HepG2 (cell line): Measurements from ENCODE around the gene MT1M. TPM values are rescaled to one million over a fixed set of nuclear protein-coding genes. Genes with fewer than 3 reads are reported as not detected.

Experiments
- ATAC-seq: fragments of 200-7000 bp; cut with Tn5 transposase; 3 replicates; pipeline ENCODE4 v1.9.1; 2020; ENCODE audit warnings: mild to moderate bottlenecking, moderate library complexity
- BruUV-seq: library from RNA; stranded (reverse); fragments of 400-500 nt; replicated peaks from 2 replicates; lab custom pipeline; 2021; lab: Mats Ljungman, UMichigan
- CTCF ChIA-PET: fragments of 300-600 bp; formaldehyde crosslinking; extraction: SDS; loops from one replicate; lab custom pipeline; 2021; ENCODE audit warnings: low total read pairs, inconsistent platforms, low intra/inter-chr PET ratio; lab: Yijun Ruan, JAX
- POLR2A ChIA-PET: fragments of 350-600 bp; sonication (Branson Sonifier 250); formaldehyde crosslinking; loops from one replicate; lab custom pipeline; 2020; ENCODE audit warnings: antibody characterized with exemption, inconsistent platforms; lab: Yijun Ruan, JAX
- DNase-seq: peaks from one replicate; pipeline ENCODE4 v3.0.0-alpha.2; 2015; ENCODE audit warnings: low spot score
- FAIRE-seq: peaks from 3 replicates; lab custom pipeline; 2011; peaks lifted over from hg19 to GRCh38; lab: Jason Lieb, UNC
- H2AFZ ChIP-seq: one replicate; pipeline ENCODE4 v1.6.1; 2011; ENCODE audit warnings: low read length, inconsistent platforms
- H3K27ac ChIP-seq: fragments of 300-600 bp; 3 replicates; pipeline ENCODE4 v1.8.0; 2011; ENCODE audit warnings: mixed run types, mild to moderate bottlenecking, mixed read lengths, low read length, inconsistent platforms; ENCODE audit not compliant: insufficient read depth; ENCODE audit errors: extremely low read length
- H3K27me3 ChIP-seq, 2 experiments: fragments of 200-600 bp in 1 of 2; 2 replicates in 1 of 2; 3 replicates in 1 of 2; pipeline versions ENCODE4 v1.6.0 to v1.8.0; 2011; ENCODE audit warnings: low read length in 2 of 2, mild to moderate bottlenecking in 2 of 2, moderate library complexity in 2 of 2, inconsistent platforms in 1 of 2; ENCODE audit not compliant: insufficient read depth in 2 of 2, control insufficient read depth in 1 of 2
- H3K36me3 ChIP-seq, 2 experiments: fragments of 200-600 bp in 1 of 2; replicated peaks in 1 of 2; 2 replicates in 1 of 2; 3 replicates in 1 of 2; pipeline versions ENCODE4 v1.5.1 to v1.8.0; 2011; ENCODE audit warnings: low read length in 2 of 2, inconsistent platforms in 1 of 2; ENCODE audit not compliant: insufficient read depth in 2 of 2, control insufficient read depth in 1 of 2
- H3K4me1 ChIP-seq: 2 replicates; pipeline ENCODE4 v1.5.1; 2012; ENCODE audit warnings: low read length, inconsistent platforms; ENCODE audit not compliant: insufficient read depth
- H3K4me2 ChIP-seq: 2 replicates; pipeline ENCODE4 v1.6.0; 2011; ENCODE audit warnings: low read depth, low read length, inconsistent platforms
- H3K4me3 ChIP-seq, 3 experiments: fragments of 200-600 bp in 1 of 3; sonication (generic), shearing (Covaris generic) in 1 of 3; replicated peaks in 1 of 3; 2 replicates each; pipeline ENCODE4 v1.5.1; 2011 to 2016; ENCODE audit warnings: low read length in 3 of 3, inconsistent platforms in 2 of 3, low read depth in 2 of 3, mild to moderate bottlenecking in 2 of 3, control low read depth in 1 of 3, mixed read lengths in 1 of 3; ENCODE audit not compliant: insufficient read depth in 1 of 3
- H3K79me2 ChIP-seq: one replicate; pipeline ENCODE4 v1.6.1; 2011; ENCODE audit warnings: low read length, inconsistent platforms; ENCODE audit not compliant: insufficient read depth
- H3K9ac ChIP-seq: 2 replicates; pipeline ENCODE4 v1.6.0; 2011; ENCODE audit warnings: mild to moderate bottlenecking, low read depth, low read length, inconsistent platforms; ENCODE audit not compliant: insufficient read depth
- H3K9me3 ChIP-seq: 2 replicates; pipeline ENCODE4 v1.5.1; 2012; ENCODE audit warnings: mild to moderate bottlenecking, low read length
- H4K20me1 ChIP-seq: 2 replicates; pipeline ENCODE4 v1.6.0; 2011; ENCODE audit warnings: inconsistent platforms, mild to moderate bottlenecking, low read length, moderate library complexity; ENCODE audit not compliant: insufficient read depth
- ATRX ChIP-seq: sonication (generic); formaldehyde crosslinking; IDR thresholded peaks from 2 replicates; pipeline ENCODE4 v1.4.0; 2020; ENCODE audit warnings: missing genetic modification reagents, borderline replicate concordance
- CBX2 ChIP-seq, 2 experiments: fragments of 200-600 bp in 1 of 2; sonication (generic); formaldehyde crosslinking in 1 of 2; IDR thresholded peaks; 2 replicates each; pipeline versions ENCODE4 v1.7.0 to v1.8.1; 2018 to 2022; ENCODE audit warnings: low read depth in 2 of 2, low read length in 1 of 2, mild to moderate bottlenecking in 1 of 2, missing genetic modification reagents in 1 of 2
- KLF15 ChIP-seq: sonication (generic); formaldehyde crosslinking; IDR thresholded peaks from 2 replicates; pipeline ENCODE4 v1.8.1; 2023; ENCODE audit warnings: borderline replicate concordance, mild to moderate bottlenecking, inconsistent platforms, missing genetic modification reagents, mixed read lengths
- MXI1 ChIP-seq: IDR thresholded peaks from 3 replicates; pipeline ENCODE4 v1.6.1; 2012; ENCODE audit warnings: low read depth, low read length, inconsistent platforms, borderline replicate concordance
- POLR2AphosphoS2 ChIP-seq: IDR thresholded peaks from 2 replicates; pipeline ENCODE4 v1.6.1; 2011; ENCODE audit warnings: low read depth, low read length, improper control_type of control experiment
- RORA ChIP-seq: sonication (generic); formaldehyde crosslinking; IDR thresholded peaks from 2 replicates; pipeline ENCODE4 v1.5.0; 2020; ENCODE audit warnings: mild to moderate bottlenecking, missing genetic modification reagents, moderate library complexity
- SAFB2 ChIP-seq: sonication (generic); formaldehyde crosslinking; IDR thresholded peaks from 2 replicates; pipeline ENCODE4 v1.5.1; 2020; ENCODE audit warnings: missing genetic modification reagents, low read depth, mild to moderate bottlenecking, borderline replicate concordance
- STAG1 ChIP-seq: sonication (generic); formaldehyde crosslinking; IDR thresholded peaks from 2 replicates; pipeline ENCODE4 v1.4.0; 2020; ENCODE audit warnings: missing genetic modification reagents
- TBX3 ChIP-seq: fragments of 450-650 bp; IDR thresholded peaks from 2 replicates; pipeline ENCODE4 v1.6.1; 2017; ENCODE audit warnings: antibody characterized with exemption, mild to moderate bottlenecking, inconsistent platforms, borderline replicate concordance
- ZBTB1 ChIP-seq: sonication (generic); formaldehyde crosslinking; IDR thresholded peaks from 2 replicates; pipeline ENCODE4 v1.4.0; 2020; ENCODE audit warnings: missing genetic modification reagents, borderline replicate concordance
- ZNF121 ChIP-seq: sonication (generic); formaldehyde crosslinking; IDR thresholded peaks from 2 replicates; pipeline ENCODE4 v1.5.0; 2020; ENCODE audit warnings: mild to moderate bottlenecking, missing genetic modification reagents
- WGBS: methylation state at CpG from one replicate; pipeline ENCODE4 v1.1.6; 2017; ENCODE audit warnings: low lambda C conversion rate; 5-methylcytosine and 5-hydroxymethylcytosine counted together
- in situ Hi-C: cut with HindIII; loops from 2 replicates; pipeline ENCODE4 v1.10.0; 2017; ENCODE audit warnings: low pct_unique_long_range_greater_than_20kb; ENCODE audit not compliant: extremely low pct_ligation_motif_present
- intact Hi-C: fragments of 100-400 bp; cut with micrococcal nuclease; formaldehyde crosslinking; loops from one replicate; pipeline ENCODE4 v1.10.0; 2022; ENCODE audit not compliant: unreplicated experiment
- polyA plus RNA-seq, 8 experiments: library from polyadenylated mRNA; depleted of rRNA in 3 of 8; stranded (reverse) in 7 of 8; unstranded in 1 of 8; fragments of >200 nt; fragmentation: Illumina TruSeq in 4 of 8; extraction: Trizol in 4 of 8; gene quantifications; 2 replicates each; pipeline versions ENCODE4 v1.2.1 to v1.2.3, GENCODE V29; 2011 to 2016; ENCODE audit warnings: low read depth in 4 of 8, missing spikeins in 1 of 8, mixed read lengths in 1 of 8; ENCODE audit not compliant: insufficient read depth in 1 of 8
- total RNA-seq, 5 experiments: library from RNA; depleted of rRNA; stranded (reverse); fragments of >200 nt; fragmentation: Illumina TruSeq; extraction: Trizol; gene quantifications; 2 replicates each; pipeline ENCODE4 v1.2.3, GENCODE V29; 2016; ENCODE audit warnings: low read depth in 1 of 5

MT1M gene
- total and polyA plus RNA-seq, 2 of the 13 experiments (the other 11 are each of a cell fraction or from before 2014, with no cell fraction given) = 4.6 TPM; not detected in 1

DNA sequence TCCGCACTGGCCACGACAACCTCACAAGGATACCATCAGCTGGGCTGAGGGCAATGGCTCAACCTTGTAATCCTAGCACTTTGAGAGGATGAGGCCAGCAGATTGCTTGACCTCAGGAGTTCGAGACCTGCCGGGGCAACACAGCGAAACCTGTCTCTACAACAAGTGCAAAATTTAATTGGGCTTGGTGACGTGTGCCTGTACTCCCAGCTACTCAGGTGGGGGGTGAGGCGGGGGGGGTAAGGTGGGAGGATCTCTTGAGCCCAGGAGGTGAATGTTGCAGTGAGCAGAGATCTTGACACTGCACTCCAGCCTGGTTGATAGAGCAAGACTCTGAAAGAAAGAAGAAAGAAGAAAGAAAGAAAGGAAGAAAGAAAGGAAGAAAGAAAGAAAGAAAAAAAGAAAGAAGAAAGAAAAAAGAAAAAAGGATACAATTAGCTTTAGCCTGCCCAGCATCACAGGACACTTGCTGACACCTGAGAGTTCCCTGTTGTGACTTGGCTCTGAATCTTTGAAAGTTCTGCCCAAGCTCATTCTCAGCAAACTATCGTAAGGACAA lies 12.0 kb upstream of the MT1M start:
- in situ Hi-C loops = no loop called here
- no peak overlapping the region for H3K9ac ChIP-seq
- ATAC-seq (no peak), DNase-seq (no peak)
- no peaks in the 10 kb centered on the region for H4K20me1 ChIP-seq
- no peak overlapping the region for H3K4me2 ChIP-seq
- H3K79me2 ChIP-seq = no peaks in the 10 kb centered on the region
- H2AFZ ChIP-seq = no peak overlapping the region
- peaks cover 11 to 46% of the 10 kb centered on the region in 2 experiments; a peak in 4 of 5 replicates for H3K27me3 ChIP-seq
- CTCF ChIA-PET = no interaction called here
- no peaks in the 10 kb centered on the region for H3K9me3 ChIP-seq
- H3K4me1 ChIP-seq = peaks cover 32% of the 10 kb centered on the region
- no peak for TF ChIP-seq MXI1
- TF ChIP-seq ZNF121 = no peak
- TF ChIP-seq TBX3 = no peak
- no peak for TF ChIP-seq SAFB2 (CRISPR knock-in tag)
- no peak for TF ChIP-seq ATRX (CRISPR knock-in tag)
- no peak for TF ChIP-seq POLR2AphosphoS2
- TF ChIP-seq ZBTB1 (CRISPR knock-in tag) = no peak
- TF ChIP-seq KLF15 = no peak
- no peak for TF ChIP-seq CBX2 (IDR thresholded peaks at IDR 0.05; ENCODE audit: low read depth, low read length)
- no peak for TF ChIP-seq CBX2 (CRISPR knock-in tag; IDR thresholded peaks at IDR 0.05; ENCODE audit: low read depth)
- TF ChIP-seq RORA (CRISPR knock-in tag) = no peak
- TF ChIP-seq STAG1 (CRISPR knock-in tag) = no peak
- TF ChIP-seq, all 625 proteins: peak for 0
- no TSS peak for BruUV-seq
- no peak for FAIRE-seq
- Histone ChIP-seq H3K36me3 (no peaks in the 10 kb centered on the region), H3K4me3 (no peak overlapping the region), H3K27ac (no peak overlapping the region)
- WGBS = 60% methylated on average over 8 of the region's 8 CpGs
- intact Hi-C loops = no loop called here
- POLR2A ChIA-PET = no interaction called here
